RWPE2 (cell line): Measurements from ENCODE around the gene TBL1X.
A peak's percentile ranks its signal among the peaks of the same experiment; 100 is the strongest.
"Not testable (repeated sequence)": the region's sequence is repeated elsewhere in the genome, so short reads cannot be mapped to it uniquely, and the experiment has no call there.

Experiments
- ATAC-seq: fragments of 200-7000 bp; cut with Tn5 transposase; 3 replicates; pipeline ENCODE4 v1.9.1; 2021; ENCODE audit warnings: low read depth
- DNase-seq: peaks from one replicate; pipeline ENCODE4 v3.0.0-alpha.2; 2020; ENCODE audit warnings: low spot score
- H3K27ac ChIP-seq: fragments of 450-650 bp; 2 replicates; pipeline ENCODE4 v1.5.1; 2017; ENCODE audit warnings: mild to moderate bottlenecking; ENCODE audit not compliant: poor library complexity, severe bottlenecking
- H3K27me3 ChIP-seq: fragments of 250-450 bp; sonication (Bioruptor Pico); 2 replicates; pipeline ENCODE4 v1.5.1; 2021; ENCODE audit warnings: mild to moderate bottlenecking, moderate library complexity; ENCODE audit not compliant: insufficient read depth, poor library complexity, severe bottlenecking
- H3K36me3 ChIP-seq: fragments of 250-450 bp; sonication (Bioruptor Pico); 2 replicates; pipeline ENCODE4 v1.5.1; 2020; ENCODE audit warnings: low read depth, mild to moderate bottlenecking, moderate library complexity
- H3K4me1 ChIP-seq: fragments of 250-450 bp; sonication (Bioruptor Pico); 2 replicates; pipeline ENCODE4 v1.5.1; 2021; ENCODE audit warnings: mild to moderate bottlenecking, moderate library complexity; ENCODE audit not compliant: insufficient read depth, poor library complexity, severe bottlenecking
- H3K4me3 ChIP-seq: fragments of 250-450 bp; sonication (Bioruptor Pico); 2 replicates; pipeline ENCODE4 v1.5.1; 2021; ENCODE audit warnings: mild to moderate bottlenecking, moderate library complexity; ENCODE audit not compliant: severe bottlenecking
- H3K9me3 ChIP-seq: fragments of 250-450 bp; sonication (Bioruptor Pico); 2 replicates; pipeline ENCODE4 v1.5.1; 2021; ENCODE audit warnings: mild to moderate bottlenecking, moderate library complexity; ENCODE audit not compliant: severe bottlenecking
- TF ChIP-seq, protein P1 (sequence below): fragments of 450-650 bp; IDR thresholded peaks from one replicate; pipeline ENCODE4 v1.5.1; 2017; ENCODE audit warnings: mild to moderate bottlenecking, moderate library complexity; ENCODE audit not compliant: poor library complexity, severe bottlenecking

Gene TBL1X

GRCh38 chrX:9765737-9766097, 300.9 kb downstream of the TBL1X start, which contains the start of gene GPR143:
GPR143 (minus strand) TSS chrX:9765847; CDS start chrX:9765817, 30 bp downstream.
- no peak within 1 kb of the TSS for H3K27ac ChIP-seq
- TF ChIP-seq, protein P1, sequence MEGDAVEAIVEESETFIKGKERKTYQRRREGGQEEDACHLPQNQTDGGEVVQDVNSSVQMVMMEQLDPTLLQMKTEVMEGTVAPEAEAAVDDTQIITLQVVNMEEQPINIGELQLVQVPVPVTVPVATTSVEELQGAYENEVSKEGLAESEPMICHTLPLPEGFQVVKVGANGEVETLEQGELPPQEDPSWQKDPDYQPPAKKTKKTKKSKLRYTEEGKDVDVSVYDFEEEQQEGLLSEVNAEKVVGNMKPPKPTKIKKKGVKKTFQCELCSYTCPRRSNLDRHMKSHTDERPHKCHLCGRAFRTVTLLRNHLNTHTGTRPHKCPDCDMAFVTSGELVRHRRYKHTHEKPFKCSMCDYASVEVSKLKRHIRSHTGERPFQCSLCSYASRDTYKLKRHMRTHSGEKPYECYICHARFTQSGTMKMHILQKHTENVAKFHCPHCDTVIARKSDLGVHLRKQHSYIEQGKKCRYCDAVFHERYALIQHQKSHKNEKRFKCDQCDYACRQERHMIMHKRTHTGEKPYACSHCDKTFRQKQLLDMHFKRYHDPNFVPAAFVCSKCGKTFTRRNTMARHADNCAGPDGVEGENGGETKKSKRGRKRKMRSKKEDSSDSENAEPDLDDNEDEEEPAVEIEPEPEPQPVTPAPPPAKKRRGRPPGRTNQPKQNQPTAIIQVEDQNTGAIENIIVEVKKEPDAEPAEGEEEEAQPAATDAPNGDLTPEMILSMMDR = no peak
- ATAC-seq (no peak), DNase-seq (no peak)
- no peak within 1 kb of the TSS for H3K4me3 ChIP-seq
- H3K4me1 ChIP-seq = no peaks in the 10 kb centered on the region
- no peaks in the 10 kb centered on the region for H3K27me3 ChIP-seq
- no peaks in the 10 kb centered on the region for H3K36me3 ChIP-seq
- H3K9me3 ChIP-seq = no peaks in the 10 kb centered on the region

DNA sequence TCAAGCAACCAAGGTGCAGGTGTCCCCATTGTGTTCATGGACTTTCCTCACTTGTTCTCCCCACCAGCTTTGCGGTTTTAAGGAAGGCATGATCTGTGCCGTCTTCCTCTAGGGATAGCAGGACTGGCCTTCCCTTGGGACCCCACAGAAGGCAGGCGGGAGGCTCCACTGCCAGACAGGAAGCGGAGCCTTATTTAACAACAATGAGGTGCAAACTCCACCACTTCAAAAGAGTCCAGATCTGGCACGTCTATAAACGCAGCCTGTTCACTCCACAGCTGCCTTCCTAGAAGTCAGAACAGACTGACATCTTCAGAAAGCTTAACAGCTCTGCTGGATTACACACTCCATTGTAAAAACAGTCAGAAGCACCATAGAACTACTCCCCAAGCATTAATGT, 302.5 kb downstream of the TBL1X start:
- TF ChIP-seq, protein P1 = no peak
- Histone ChIP-seq H3K27ac (no peak overlapping the region), H3K4me1 (no peaks in the 10 kb centered on the region), H3K9me3 (no peaks in the 10 kb centered on the region), H3K36me3 (no peaks in the 10 kb centered on the region), H3K27me3 (no peaks in the 10 kb centered on the region), H3K4me3 (no peak overlapping the region)
- ATAC-seq = no peak
- no peak for DNase-seq

GRCh38 chrX:9768321-9768839, 303.5 kb downstream of the TBL1X start:
- not testable (repeated sequence) for ATAC-seq, H3K9me3 ChIP-seq, H3K4me3 ChIP-seq, H3K4me1 ChIP-seq, H3K36me3 ChIP-seq, H3K27me3 ChIP-seq, H3K27ac ChIP-seq, DNase-seq

GRCh38 chrX:9770319-9770718, 305.5 kb downstream of the TBL1X start:
- TF ChIP-seq, protein P1 = no peak
- peak overlapping the region; percentile 36 for H3K27ac ChIP-seq
- no peaks in the 10 kb centered on the region for H3K9me3 ChIP-seq
- H3K4me1 ChIP-seq = no peaks in the 10 kb centered on the region
- no peak overlapping the region for H3K4me3 ChIP-seq
- 0 out of 3 replicates have a peak, but pooled peaks have one; percentile 42 for ATAC-seq
- DNase-seq = no peak
- H3K36me3 ChIP-seq = no peaks in the 10 kb centered on the region
- H3K27me3 ChIP-seq = no peaks in the 10 kb centered on the region

GRCh38 chrX:9772943-9773342, 308.1 kb downstream of the TBL1X start:
- no peaks in the 10 kb centered on the region for H3K9me3 ChIP-seq
- H3K27me3 ChIP-seq = no peaks in the 10 kb centered on the region
- TF ChIP-seq, protein P1 = no peak
- no peaks in the 10 kb centered on the region for H3K36me3 ChIP-seq
- DNase-seq = no peak
- no peak for ATAC-seq
- H3K4me3 ChIP-seq = no peak overlapping the region
- H3K27ac ChIP-seq = no peak overlapping the region
- H3K4me1 ChIP-seq = no peaks in the 10 kb centered on the region
